ENCODE data around the gene MTMR3. TPM values are rescaled to one million over a fixed set of nuclear protein-coding genes. Genes with fewer than 3 reads are reported as not detected.
A peak's percentile ranks its signal among the peaks of the same experiment; 100 is the strongest.

The MTMR3 gene
- total RNA-seq, 4 donors from 2014 or later: 33.5 to 46.5 (median 40.8) TPM

DNA sequence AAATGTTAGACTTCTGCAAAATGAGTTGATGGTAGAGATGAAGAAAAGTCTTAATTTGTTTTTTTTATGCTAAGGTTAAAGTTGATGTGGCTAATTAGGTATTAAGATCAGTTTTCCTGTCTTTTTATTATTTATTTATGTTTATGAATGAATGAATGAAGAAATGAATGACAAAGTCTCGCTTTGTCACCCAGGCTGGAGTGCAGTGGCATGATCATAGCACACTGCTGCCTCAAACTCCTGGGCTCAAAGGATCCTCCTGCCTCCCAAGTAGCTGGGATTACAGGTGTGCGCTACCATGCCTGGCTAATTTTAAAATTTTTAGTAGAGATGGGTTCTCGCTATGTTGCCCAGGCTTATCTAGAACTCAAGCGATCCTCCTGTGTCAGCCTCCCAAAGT lies 29.2 kb downstream of the MTMR3 start:
- peak overlapping the region in 2 of 4 donors; percentile 35 to 36 for H3K27ac ChIP-seq (replicated peaks in 1 of 4)

DNA sequence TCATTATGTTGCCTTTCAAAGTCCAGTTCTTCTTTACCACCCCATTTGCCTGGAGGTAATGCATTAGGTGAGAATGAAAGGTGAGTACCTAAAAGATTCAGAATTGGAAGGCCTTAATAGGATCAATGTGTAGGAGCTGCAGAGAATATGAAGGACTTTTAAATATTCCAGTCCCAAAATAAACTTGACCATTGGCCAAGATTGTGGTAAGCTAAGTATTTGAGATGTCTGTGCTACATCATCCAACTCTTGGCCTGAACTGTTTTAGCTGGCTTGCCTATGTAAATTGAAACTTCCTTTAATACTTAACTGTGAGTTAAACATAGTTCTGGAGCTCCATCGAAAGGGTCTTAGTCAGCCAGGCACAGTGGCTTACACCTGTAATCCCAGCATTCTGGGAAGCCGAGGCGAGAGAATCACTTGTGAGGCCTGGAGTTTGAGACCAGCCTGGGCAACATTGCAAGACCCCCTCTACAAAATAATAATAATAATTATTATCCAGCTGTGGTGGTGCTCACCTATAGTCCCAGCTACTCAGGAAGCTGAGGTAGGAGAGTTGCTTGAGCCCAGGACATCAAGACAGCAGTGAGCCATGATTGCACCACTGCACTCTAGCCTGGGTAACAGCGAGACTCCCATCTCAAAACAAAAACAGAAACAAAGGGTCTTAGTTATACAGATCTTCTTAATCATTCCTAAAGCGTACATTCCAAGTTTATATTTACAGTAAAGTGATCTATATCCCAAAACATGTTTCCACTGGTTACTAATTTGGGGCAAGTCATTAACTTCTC lies 29.8 kb downstream of the MTMR3 start:
- intact Hi-C loops (cut with DNase I): no loop called here
- no peak overlapping the region for H3K4me3 ChIP-seq
- H3K4me1 ChIP-seq: peaks cover 60 to 79% (median 68%) of the 10 kb centered on the region in 4 donors
- no peak for DNase-seq (ENCODE audit: extremely low spot score)
- no peaks in the 10 kb centered on the region for H3K27me3 ChIP-seq
- 55% methylated on average over 4 of the region's 5 CpGs for WGBS
- H3K36me3 ChIP-seq: no peaks in the 10 kb centered on the region
- H3K27ac ChIP-seq (replicated peaks in 1 of 4): peak overlapping the region; percentile 1 to 36 (median 24)
- no peak for TF ChIP-seq POLR2A (IDR thresholded peaks at IDR 0.05; ENCODE audit: low read depth)
- no peak for TF ChIP-seq EP300 (IDR thresholded peaks at IDR 0.05)
- TF ChIP-seq, protein P1, sequence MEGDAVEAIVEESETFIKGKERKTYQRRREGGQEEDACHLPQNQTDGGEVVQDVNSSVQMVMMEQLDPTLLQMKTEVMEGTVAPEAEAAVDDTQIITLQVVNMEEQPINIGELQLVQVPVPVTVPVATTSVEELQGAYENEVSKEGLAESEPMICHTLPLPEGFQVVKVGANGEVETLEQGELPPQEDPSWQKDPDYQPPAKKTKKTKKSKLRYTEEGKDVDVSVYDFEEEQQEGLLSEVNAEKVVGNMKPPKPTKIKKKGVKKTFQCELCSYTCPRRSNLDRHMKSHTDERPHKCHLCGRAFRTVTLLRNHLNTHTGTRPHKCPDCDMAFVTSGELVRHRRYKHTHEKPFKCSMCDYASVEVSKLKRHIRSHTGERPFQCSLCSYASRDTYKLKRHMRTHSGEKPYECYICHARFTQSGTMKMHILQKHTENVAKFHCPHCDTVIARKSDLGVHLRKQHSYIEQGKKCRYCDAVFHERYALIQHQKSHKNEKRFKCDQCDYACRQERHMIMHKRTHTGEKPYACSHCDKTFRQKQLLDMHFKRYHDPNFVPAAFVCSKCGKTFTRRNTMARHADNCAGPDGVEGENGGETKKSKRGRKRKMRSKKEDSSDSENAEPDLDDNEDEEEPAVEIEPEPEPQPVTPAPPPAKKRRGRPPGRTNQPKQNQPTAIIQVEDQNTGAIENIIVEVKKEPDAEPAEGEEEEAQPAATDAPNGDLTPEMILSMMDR (IDR thresholded peaks at IDR 0.05): no peak
- no peak for TF ChIP-seq POLR2AphosphoS5 (IDR thresholded peaks at IDR 0.05)
- no peaks in the 10 kb centered on the region for H3K9me3 ChIP-seq

More for the DNA sequence above, 29.2 kb downstream of the MTMR3 start:
- no peaks in the 10 kb centered on the region for H3K9me3 ChIP-seq
- H3K27me3 ChIP-seq: no peaks in the 10 kb centered on the region
- WGBS: 97% methylated on average over 4 of the region's 4 CpGs
- no peak overlapping the region for H3K4me3 ChIP-seq
- TF ChIP-seq, protein P1 (IDR thresholded peaks at IDR 0.05): no peak
- no peak for TF ChIP-seq EP300 (IDR thresholded peaks at IDR 0.05)
- no peak for TF ChIP-seq POLR2AphosphoS5 (IDR thresholded peaks at IDR 0.05)
- no peak for TF ChIP-seq POLR2A (IDR thresholded peaks at IDR 0.05; ENCODE audit: low read depth)
- H3K4me1 ChIP-seq: peaks cover 60 to 79% (median 68%) of the 10 kb centered on the region in 4 donors
- H3K36me3 ChIP-seq: no peaks in the 10 kb centered on the region
- intact Hi-C loops (cut with DNase I): no loop called here
- no peak for DNase-seq (ENCODE audit: extremely low spot score)

DNA sequence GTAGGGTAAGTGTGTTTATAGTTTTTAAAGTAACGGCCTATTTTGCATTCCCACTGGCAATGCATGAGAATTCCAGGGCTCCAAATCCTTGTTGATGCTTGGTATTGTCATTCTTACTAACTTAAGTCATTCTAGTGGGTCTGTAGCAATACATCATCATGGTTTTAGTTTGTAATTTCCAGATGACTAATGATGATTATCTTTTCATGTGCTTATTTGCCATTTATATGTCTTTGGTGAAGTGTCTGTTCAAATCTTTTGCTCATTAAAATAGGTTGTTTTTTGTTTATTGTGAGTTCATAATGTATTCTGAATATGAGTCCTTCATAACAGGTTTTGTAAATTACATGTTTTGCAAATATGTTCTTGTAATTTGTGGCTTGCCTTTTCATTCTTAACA lies 31.2 kb downstream of the MTMR3 start:
- no peaks in the 10 kb centered on the region for H3K9me3 ChIP-seq
- no peak for TF ChIP-seq POLR2AphosphoS5 (IDR thresholded peaks at IDR 0.05)
- TF ChIP-seq POLR2A (IDR thresholded peaks at IDR 0.05; ENCODE audit: low read depth): no peak
- TF ChIP-seq EP300 (IDR thresholded peaks at IDR 0.05): no peak
- TF ChIP-seq, protein P1 (IDR thresholded peaks at IDR 0.05): no peak
- peak overlapping the region; percentile 13 to 37 (median 32) for H3K27ac ChIP-seq (replicated peaks in 1 of 4)
- 31% methylated on average over 1 of the region's 1 CpG for WGBS
- DNase-seq (ENCODE audit: extremely low spot score): no peak
- peaks cover 53 to 83% (median 71%) of the 10 kb centered on the region in 4 donors for H3K4me1 ChIP-seq
- no peaks in the 10 kb centered on the region for H3K36me3 ChIP-seq
- no peaks in the 10 kb centered on the region for H3K27me3 ChIP-seq
- intact Hi-C loops (cut with DNase I): no loop called here
- no peak overlapping the region for H3K4me3 ChIP-seq

DNA sequence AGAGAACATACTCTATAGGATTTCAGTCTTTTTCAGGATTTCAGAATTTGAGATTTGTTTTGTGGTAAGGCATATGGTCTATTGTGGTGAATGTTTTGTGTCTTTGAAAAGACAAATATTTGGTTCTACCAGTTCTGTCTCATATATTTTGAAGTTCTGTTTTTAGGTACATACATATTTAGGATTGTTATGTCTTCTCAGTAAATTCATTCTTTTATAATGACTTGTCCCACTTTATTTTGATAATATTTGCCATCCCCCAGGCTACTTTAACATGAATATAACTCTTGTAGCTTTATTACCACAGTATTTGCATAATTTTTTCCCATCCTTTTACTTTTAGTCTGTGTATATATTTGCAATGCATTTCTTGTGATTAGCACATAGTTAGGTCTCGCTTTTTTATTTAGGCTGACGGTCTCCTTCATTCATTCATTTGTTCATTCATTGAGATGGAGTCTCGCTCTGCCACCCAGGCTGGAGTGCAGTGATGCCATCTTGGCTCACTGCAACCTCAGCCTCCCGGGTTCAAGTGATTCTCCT lies 32.1 kb downstream of the MTMR3 start:
- WGBS: 97% methylated on average over 4 of the region's 4 CpGs
- H3K4me1 ChIP-seq: peaks cover 53 to 92% (median 75%) of the 10 kb centered on the region in 4 donors
- intact Hi-C loops (cut with DNase I): no loop called here

More for the DNA sequence above, 32.1 kb downstream of the MTMR3 start:
- Histone ChIP-seq H3K36me3 (no peaks in the 10 kb centered on the region), H3K27me3 (no peaks in the 10 kb centered on the region), H3K4me3 (no peak overlapping the region), H3K9me3 (no peaks in the 10 kb centered on the region), H3K27ac (replicated peaks in 1 of 4) (peak overlapping the region in 1 of 4 donors; percentile 27)
- DNase-seq (ENCODE audit: extremely low spot score): no peak
- TF ChIP-seq POLR2A (IDR thresholded peaks at IDR 0.05; ENCODE audit: low read depth) (no peak), POLR2AphosphoS5 (IDR thresholded peaks at IDR 0.05) (no peak), EP300 (IDR thresholded peaks at IDR 0.05) (no peak)
- TF ChIP-seq, protein P1 (IDR thresholded peaks at IDR 0.05): no peak

Data from esophagus muscularis mucosa (tissue), 4 donors.